ENCODE measurements around the gene RNF175. TPM values are rescaled to one million over a fixed set of nuclear protein-coding genes. Genes with fewer than 3 reads are reported as not detected.
A peak's percentile ranks its signal among the peaks of the same experiment; 100 is the strongest.

The RNF175 gene
- total and polyA plus RNA-seq, 3 experiments from 2014 or later = not detected

DNA sequence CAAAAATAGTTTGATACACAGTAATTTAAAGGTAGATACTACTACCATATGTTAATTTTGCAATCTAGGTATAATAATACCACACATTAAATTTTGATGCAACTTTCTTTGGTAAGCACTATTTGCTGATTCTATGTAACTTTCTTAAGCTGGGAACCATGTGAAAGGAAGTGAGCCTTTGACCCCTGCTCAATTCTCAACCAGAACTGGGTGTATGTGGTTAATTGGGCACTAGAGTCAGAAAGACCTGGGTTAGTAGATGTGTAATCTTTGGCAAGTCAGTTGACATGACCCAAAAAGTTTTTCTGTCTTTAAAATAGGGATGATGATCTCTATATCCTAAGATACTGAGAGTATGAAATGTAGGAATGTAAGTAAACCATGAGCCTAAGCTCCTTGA is 53.3 kb downstream of the RNF175 start:
- Histone ChIP-seq H3K36me3 (ENCODE audit: insufficient read depth, low read length) (no peaks in the 10 kb centered on the region), H3K27ac (ENCODE audit: low read depth, low read length) (no peak overlapping the region), H3K27me3 (ENCODE audit: insufficient read depth, low read length, poor library complexity, severe bottlenecking) (no peaks in the 10 kb centered on the region), H3K4me3 (ENCODE audit: low read length) (no peak overlapping the region), H3K9me3 (ENCODE audit: low read length) (no peaks in the 10 kb centered on the region), H3K4me1 (ENCODE audit: insufficient read depth, low read length) (no peaks in the 10 kb centered on the region)
- ChIA-PET CTCF (no interaction called here), POLR2A (no interaction called here)
- Mint-ChIP-seq H3K9me3 (no peaks in the 10 kb centered on the region), H3K36me3 (no peaks in the 10 kb centered on the region), H3K4me1 (peaks cover 0 to 8% (median 0%) of the 10 kb centered on the region in 3 donors), H3K27me3 (peaks cover 8 to 37% of the 10 kb centered on the region in 2 donors), H3K27ac (no peak overlapping the region), H3K4me3 (no peak overlapping the region)
- no peak for DNase-seq

DNA sequence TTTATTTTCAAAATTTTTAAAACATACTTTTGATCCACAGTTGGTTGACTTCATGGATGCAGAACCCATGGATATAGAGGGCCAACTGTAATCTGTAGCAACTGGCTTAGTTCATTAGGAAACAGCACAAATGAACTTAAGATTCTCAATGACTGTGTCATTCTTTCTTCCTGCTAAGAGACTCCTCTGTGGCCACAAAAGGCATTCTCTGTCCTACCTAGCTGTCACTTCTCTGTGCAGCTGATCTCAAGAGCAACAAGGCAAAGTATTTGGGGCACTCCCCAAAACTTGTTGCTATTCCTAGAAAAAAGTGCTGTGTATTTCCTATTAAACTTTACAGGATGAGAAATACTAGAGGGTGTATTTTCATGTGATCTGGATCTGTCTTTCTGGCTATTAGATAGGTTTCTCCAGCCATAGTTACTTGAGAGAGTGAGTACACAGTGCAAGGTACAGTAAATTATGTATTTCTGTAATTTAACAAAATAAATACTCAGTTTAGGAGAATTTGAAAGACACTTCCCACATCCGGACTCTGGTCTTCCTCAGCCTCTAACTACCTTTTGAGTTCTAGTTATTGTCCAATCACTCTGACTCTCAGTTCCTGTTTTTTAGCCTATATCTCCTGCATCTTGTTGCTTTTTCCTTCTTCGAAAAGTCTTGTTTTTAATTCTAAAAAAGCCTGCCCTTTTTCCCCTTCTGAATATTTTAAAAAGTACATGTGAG is 53.9 kb downstream of the RNF175 start:
- Mint-ChIP-seq H3K9me3 (no peaks in the 10 kb centered on the region), H3K27ac (peak overlapping the region in 1 of 8 donors; percentile 43), H3K27me3 (peaks cover 8 to 40% of the 10 kb centered on the region in 2 donors), H3K4me1 (peaks cover 0 to 8% (median 0%) of the 10 kb centered on the region in 3 donors), H3K36me3 (no peaks in the 10 kb centered on the region), H3K4me3 (no peak overlapping the region)
- POLR2A ChIA-PET = no interaction called here
- no peak overlapping the region for H3K27ac ChIP-seq (ENCODE audit: low read depth, low read length)
- no peaks in the 10 kb centered on the region for H3K27me3 ChIP-seq (ENCODE audit: insufficient read depth, low read length, poor library complexity, severe bottlenecking)
- H3K36me3 ChIP-seq (ENCODE audit: insufficient read depth, low read length) = no peaks in the 10 kb centered on the region
- H3K9me3 ChIP-seq (ENCODE audit: low read length) = no peaks in the 10 kb centered on the region
- CTCF ChIA-PET = no interaction called here
- H3K4me1 ChIP-seq (ENCODE audit: insufficient read depth, low read length) = no peaks in the 10 kb centered on the region
- H3K4me3 ChIP-seq (ENCODE audit: low read length) = no peak overlapping the region
- no peak for DNase-seq

DNA sequence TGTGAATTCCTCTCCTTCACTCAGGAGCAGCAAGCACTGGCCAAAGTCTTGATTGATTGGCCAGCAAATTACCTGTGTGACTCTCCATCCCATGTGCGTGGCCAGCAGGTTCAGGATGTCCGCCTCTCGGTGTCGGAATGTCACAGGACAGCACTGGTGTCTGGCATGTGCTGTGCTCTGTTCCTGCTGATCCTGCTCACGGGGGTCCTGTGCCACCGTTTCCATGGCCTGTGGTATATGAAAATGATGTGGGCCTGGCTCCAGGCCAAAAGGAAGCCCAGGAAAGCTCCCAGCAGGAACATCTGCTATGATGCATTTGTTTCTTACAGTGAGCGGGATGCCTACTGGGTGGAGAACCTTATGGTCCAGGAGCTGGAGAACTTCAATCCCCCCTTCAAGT is 55.3 kb downstream of the RNF175 start:
- Mint-ChIP-seq H3K4me3 (no peak overlapping the region), H3K9me3 (no peaks in the 10 kb centered on the region), H3K27ac (no peak overlapping the region), H3K27me3 (peaks cover 9 to 53% of the 10 kb centered on the region in 2 donors), H3K36me3 (no peaks in the 10 kb centered on the region), H3K4me1 (peaks cover 0 to 8% (median 0%) of the 10 kb centered on the region in 3 donors)
- no peaks in the 10 kb centered on the region for H3K36me3 ChIP-seq (ENCODE audit: insufficient read depth, low read length)
- CTCF ChIA-PET = no interaction called here
- H3K9me3 ChIP-seq (ENCODE audit: low read length) = no peaks in the 10 kb centered on the region
- H3K27me3 ChIP-seq (ENCODE audit: insufficient read depth, low read length, poor library complexity, severe bottlenecking) = no peaks in the 10 kb centered on the region
- H3K27ac ChIP-seq (ENCODE audit: low read depth, low read length) = no peak overlapping the region
- no peaks in the 10 kb centered on the region for H3K4me1 ChIP-seq (ENCODE audit: insufficient read depth, low read length)
- DNase-seq = no peak
- POLR2A ChIA-PET = no interaction called here
- no peak overlapping the region for H3K4me3 ChIP-seq (ENCODE audit: low read length)

DNA sequence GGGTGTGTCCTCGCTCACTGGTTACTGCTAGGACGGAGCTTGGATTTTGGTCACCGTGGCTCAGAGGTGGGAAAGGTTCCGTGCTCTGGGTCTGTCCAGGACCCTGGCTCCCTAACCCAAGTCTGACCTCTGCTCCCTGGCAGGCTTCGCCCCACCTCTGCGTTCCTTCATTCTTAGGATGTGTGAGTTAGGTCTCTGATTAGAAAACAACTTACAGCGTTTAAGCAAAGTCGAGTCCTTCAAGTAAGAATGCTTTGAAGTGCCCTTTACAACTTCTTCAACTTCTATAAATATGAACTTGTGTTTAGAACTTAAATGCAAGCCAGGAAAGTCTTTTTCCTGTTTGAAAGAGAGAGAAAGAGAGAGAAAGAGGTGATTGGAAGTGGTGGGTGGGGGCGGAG is 74.9 kb downstream of the RNF175 start:
- Mint-ChIP-seq H3K4me1 (peaks cover 10 to 15% (median 14%) of the 10 kb centered on the region in 3 donors), H3K9me3 (peaks cover 16 to 25% (median 20%) of the 10 kb centered on the region in 5 donors), H3K27me3 (peaks cover 35 to 51% of the 10 kb centered on the region in 2 donors), H3K4me3 (peak overlapping the region; percentile 58 to 86 (median 83)), H3K27ac (peak overlapping the region in 3 of 8 donors; percentile 38 to 60 (median 55)), H3K36me3 (peaks cover 0 to 11% (median 4%) of the 10 kb centered on the region in 3 donors)
- H3K9me3 ChIP-seq (ENCODE audit: low read length) = no peaks in the 10 kb centered on the region
- H3K36me3 ChIP-seq (ENCODE audit: insufficient read depth, low read length) = no peaks in the 10 kb centered on the region
- no peak overlapping the region for H3K27ac ChIP-seq (ENCODE audit: low read depth, low read length)
- ChIA-PET CTCF (no interaction called here), POLR2A (no interaction called here)
- DNase-seq = peak in 1 of 5 donors; percentile 13
- H3K27me3 ChIP-seq (ENCODE audit: insufficient read depth, low read length, poor library complexity, severe bottlenecking) = peaks cover 6% of the 10 kb centered on the region
- H3K4me3 ChIP-seq (ENCODE audit: low read length) = peak overlapping the region; percentile 1
- peaks cover 4% of the 10 kb centered on the region for H3K4me1 ChIP-seq (ENCODE audit: insufficient read depth, low read length)

DNA sequence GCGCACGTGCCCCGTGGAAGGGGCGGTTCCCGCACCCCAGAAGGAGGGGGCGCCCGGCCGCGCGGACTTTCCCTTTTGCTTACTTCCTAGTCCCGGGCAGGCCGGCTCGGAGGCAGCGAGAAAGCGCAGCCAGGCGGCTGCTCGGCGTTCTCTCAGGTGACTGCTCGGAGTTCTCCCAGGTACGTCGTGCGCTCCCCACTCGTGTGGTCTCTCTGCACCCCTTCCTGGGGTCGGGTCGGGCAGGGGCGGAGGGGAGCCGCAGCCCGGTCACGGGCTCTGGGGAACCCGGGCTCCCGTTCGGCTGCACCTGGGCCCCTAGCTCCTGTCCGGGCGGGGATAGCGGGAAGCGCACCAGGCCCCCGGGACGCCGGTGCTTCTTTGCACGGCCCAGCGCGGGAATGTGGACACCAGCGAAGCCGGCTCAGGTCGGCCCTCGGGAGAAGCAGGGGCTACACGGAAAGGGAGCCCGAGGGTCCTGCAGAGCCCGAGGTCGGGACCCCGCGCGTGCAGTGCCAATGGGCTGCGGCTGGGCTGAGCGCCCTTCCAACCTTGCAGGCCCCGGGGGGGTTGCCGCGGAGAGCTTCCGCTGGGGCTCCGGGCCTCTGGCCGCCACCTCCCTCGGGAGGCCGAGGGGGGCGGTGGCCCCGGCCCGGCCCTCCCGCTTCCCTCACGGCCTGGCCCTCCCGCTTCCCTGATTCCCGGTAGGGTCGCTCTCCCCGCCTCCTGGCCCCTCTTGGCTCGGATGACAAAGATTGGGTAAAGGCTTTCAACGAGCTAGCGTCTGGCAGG is 75.4 kb downstream of the RNF175 start, which contains the start of gene TLR2:
TLR2 (plus strand) TSS at position 99 of the 789 bp plus-strand sequence. CDS start 18,628 bp downstream, outside the sequence.
- H3K4me1 ChIP-seq (ENCODE audit: insufficient read depth, low read length) = peaks cover 4% of the 10 kb centered on the region
- Mint-ChIP-seq H3K9me3 (peaks cover 13 to 19% (median 14%) of the 10 kb centered on the region in 5 donors), H3K4me1 (peaks cover 10 to 15% (median 14%) of the 10 kb centered on the region in 3 donors), H3K36me3 (peaks cover 0 to 6% (median 4%) of the 10 kb centered on the region in 3 donors), H3K4me3 (peak within 1 kb of the TSS; percentile 81 to 86 (median 83)), H3K27ac (peak within 1 kb of the TSS in 5 of 8 donors; percentile 38 to 60 (median 52)), H3K27me3 (peaks cover 35 to 53% of the 10 kb centered on the region in 2 donors)
- ChIA-PET POLR2A (no interaction called here), CTCF (interaction anchor here (1.5 kb wide), 1 partner anchor 10 kb away, joined by 3 read pairs; no protein-coding TSS in a partner anchor)
- H3K4me3 ChIP-seq (ENCODE audit: low read length) = peak within 1 kb of the TSS; percentile 1
- H3K27ac ChIP-seq (ENCODE audit: low read depth, low read length) = no peak within 1 kb of the TSS
- H3K9me3 ChIP-seq (ENCODE audit: low read length) = no peaks in the 10 kb centered on the region
- DNase-seq = peak; percentile 20 to 59 (median 40)
- no peaks in the 10 kb centered on the region for H3K36me3 ChIP-seq (ENCODE audit: insufficient read depth, low read length)
- H3K27me3 ChIP-seq (ENCODE audit: insufficient read depth, low read length, poor library complexity, severe bottlenecking) = peaks cover 6% of the 10 kb centered on the region

DNA sequence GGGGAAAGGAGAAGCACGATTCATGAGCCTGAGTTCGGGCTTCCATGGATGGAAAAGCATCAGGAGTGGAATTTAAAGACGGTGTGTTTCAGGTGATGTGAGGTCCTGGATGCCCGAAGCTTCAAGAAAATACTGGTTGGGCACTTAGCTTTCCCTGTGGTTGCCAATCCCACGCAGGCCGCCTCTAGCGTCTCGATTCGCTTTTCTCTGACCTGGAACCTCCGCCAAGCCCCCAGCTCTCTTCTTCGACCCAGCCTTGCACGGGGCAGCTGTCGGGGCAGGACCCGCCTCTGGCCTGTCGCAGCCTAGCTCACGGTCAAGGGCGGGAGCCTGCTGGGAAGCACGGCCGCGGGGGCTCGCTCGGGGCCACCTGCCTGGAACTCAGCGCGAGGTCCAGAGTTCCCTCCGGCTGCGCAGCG is 76.1 kb downstream of the RNF175 start:
- no peak for DNase-seq
- H3K9me3 ChIP-seq (ENCODE audit: low read length) = no peaks in the 10 kb centered on the region
- H3K4me1 ChIP-seq (ENCODE audit: insufficient read depth, low read length) = peaks cover 4% of the 10 kb centered on the region
- H3K4me1 Mint-ChIP-seq = peaks cover 10 to 15% (median 14%) of the 10 kb centered on the region in 3 donors
- POLR2A ChIA-PET = no interaction called here
- no peaks in the 10 kb centered on the region for H3K36me3 ChIP-seq (ENCODE audit: insufficient read depth, low read length)
- peak overlapping the region; percentile 65 to 82 (median 76) for H3K4me3 Mint-ChIP-seq
- CTCF ChIA-PET = interaction anchor here (1.5 kb wide), 1 partner anchor 10 kb away, joined by 3 read pairs; no protein-coding TSS in a partner anchor
- no peak overlapping the region for H3K27ac ChIP-seq (ENCODE audit: low read depth, low read length)
- H3K36me3 Mint-ChIP-seq = peaks cover 0 to 4% (median under 1%) of the 10 kb centered on the region in 3 donors
- peaks cover 7 to 13% (median 9%) of the 10 kb centered on the region in 5 donors for H3K9me3 Mint-ChIP-seq
- H3K4me3 ChIP-seq (ENCODE audit: low read length) = peak overlapping the region; percentile 1
- H3K27me3 Mint-ChIP-seq = peaks cover 37 to 57% of the 10 kb centered on the region in 2 donors
- peaks cover 6% of the 10 kb centered on the region for H3K27me3 ChIP-seq (ENCODE audit: insufficient read depth, low read length, poor library complexity, severe bottlenecking)
- peak overlapping the region in 2 of 8 donors; percentile 52 to 56 for H3K27ac Mint-ChIP-seq

DNA sequence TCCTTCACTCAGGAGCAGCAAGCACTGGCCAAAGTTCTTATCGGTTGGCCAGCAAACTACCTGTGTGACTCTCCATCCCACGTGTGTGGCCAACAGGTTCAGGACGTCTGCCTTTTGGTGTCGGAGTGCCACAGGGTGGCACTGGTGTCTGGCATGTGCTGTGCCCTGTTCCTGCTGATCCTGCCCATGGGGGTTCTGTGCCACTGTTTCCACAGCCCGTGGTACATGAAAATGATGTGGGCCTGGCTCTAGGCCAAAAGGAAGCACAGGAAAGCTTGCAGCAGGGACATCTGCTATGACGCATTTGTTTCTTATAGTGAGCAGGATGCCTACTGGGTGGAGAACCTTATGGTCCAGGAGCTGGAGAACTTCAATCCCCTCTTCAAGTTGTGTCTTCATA is 80.3 kb downstream of the RNF175 start:
- peaks cover 29 to 58% of the 10 kb centered on the region in 2 donors for H3K27me3 Mint-ChIP-seq
- H3K4me1 Mint-ChIP-seq = peaks cover 6 to 8% (median 7%) of the 10 kb centered on the region in 3 donors
- peaks cover 6% of the 10 kb centered on the region for H3K27me3 ChIP-seq (ENCODE audit: insufficient read depth, low read length, poor library complexity, severe bottlenecking)
- peaks cover 20 to 24% (median 22%) of the 10 kb centered on the region in 5 donors for H3K9me3 Mint-ChIP-seq
- H3K27ac ChIP-seq (ENCODE audit: low read depth, low read length) = no peak overlapping the region
- H3K36me3 ChIP-seq (ENCODE audit: insufficient read depth, low read length) = no peaks in the 10 kb centered on the region
- DNase-seq = no peak
- H3K36me3 Mint-ChIP-seq = peaks cover 0 to 18% (median 2%) of the 10 kb centered on the region in 3 donors
- H3K27ac Mint-ChIP-seq = no peak overlapping the region
- POLR2A ChIA-PET = no interaction called here
- no peak overlapping the region for H3K4me3 Mint-ChIP-seq
- CTCF ChIA-PET = no interaction called here
- H3K9me3 ChIP-seq (ENCODE audit: low read length) = peaks cover 4% of the 10 kb centered on the region
- no peak overlapping the region for H3K4me3 ChIP-seq (ENCODE audit: low read length)
- H3K4me1 ChIP-seq (ENCODE audit: insufficient read depth, low read length) = peaks cover 4% of the 10 kb centered on the region

DNA sequence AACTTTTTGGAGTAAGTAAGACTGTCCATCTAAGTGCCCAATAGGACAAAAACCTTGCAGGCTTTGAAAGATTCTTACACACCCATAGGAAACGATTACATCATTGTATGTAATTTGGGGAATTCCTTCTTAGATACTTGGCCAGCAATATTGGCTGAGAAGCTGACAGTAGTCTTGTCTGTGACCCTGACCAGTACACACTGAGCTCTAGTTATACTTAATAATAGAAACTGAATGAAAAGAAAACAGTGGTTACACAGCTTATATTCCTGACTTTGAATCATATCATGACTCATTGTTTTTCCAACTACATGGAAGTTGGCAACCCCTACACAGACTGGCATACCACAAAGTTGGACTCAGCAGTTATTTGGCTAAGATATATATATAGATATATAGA is 82.8 kb downstream of the RNF175 start:
- POLR2A ChIA-PET = no interaction called here
- DNase-seq = no peak
- H3K27me3 ChIP-seq (ENCODE audit: insufficient read depth, low read length, poor library complexity, severe bottlenecking) = no peaks in the 10 kb centered on the region
- Mint-ChIP-seq H3K9me3 (peaks cover 20 to 28% (median 23%) of the 10 kb centered on the region in 5 donors), H3K27me3 (peaks cover 25 to 55% of the 10 kb centered on the region in 2 donors), H3K36me3 (peaks cover 0 to 18% (median 0%) of the 10 kb centered on the region in 3 donors), H3K4me1 (no peaks in the 10 kb centered on the region), H3K4me3 (no peak overlapping the region), H3K27ac (no peak overlapping the region)
- no peak overlapping the region for H3K27ac ChIP-seq (ENCODE audit: low read depth, low read length)
- H3K4me1 ChIP-seq (ENCODE audit: insufficient read depth, low read length) = no peaks in the 10 kb centered on the region
- no peaks in the 10 kb centered on the region for H3K36me3 ChIP-seq (ENCODE audit: insufficient read depth, low read length)
- CTCF ChIA-PET = no interaction called here
- peaks cover 4% of the 10 kb centered on the region for H3K9me3 ChIP-seq (ENCODE audit: low read length)
- no peak overlapping the region for H3K4me3 ChIP-seq (ENCODE audit: low read length)
